GM15510 (cell line): ENCODE data around the gene WFDC11.

Experiments
- POLR2A ChIP-seq: IDR thresholded peaks from 3 replicates; pipeline ENCODE4 v1.6.1; 2011; ENCODE audit warnings: borderline replicate concordance; ENCODE audit not compliant: insufficient read length; ENCODE audit errors: extremely low read depth

The WFDC11 gene

DNA sequence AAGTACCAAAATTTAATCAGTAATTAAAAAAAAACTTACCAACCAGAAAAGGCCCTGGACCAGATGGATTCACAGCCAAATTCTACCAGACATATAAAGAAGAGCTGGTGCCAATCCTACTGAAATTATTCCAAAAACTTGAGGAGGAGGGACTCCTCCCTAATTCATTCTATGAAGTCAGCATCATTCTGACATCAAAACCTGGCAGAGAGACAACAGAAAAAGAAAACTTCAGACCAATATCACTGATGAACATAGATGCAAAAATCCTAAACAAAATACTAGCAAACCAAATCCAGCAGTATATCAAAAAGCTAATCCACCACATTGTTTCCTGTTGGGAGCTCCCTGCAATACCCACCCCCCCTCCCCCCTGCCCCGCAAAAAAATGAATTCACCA is at the start of gene WFDC11:
WFDC11 (minus strand) TSS at position 101 of the 400 bp plus-strand sequence. CDS start 19,639 bp downstream, outside the sequence.
- no peak for TF ChIP-seq POLR2A

DNA sequence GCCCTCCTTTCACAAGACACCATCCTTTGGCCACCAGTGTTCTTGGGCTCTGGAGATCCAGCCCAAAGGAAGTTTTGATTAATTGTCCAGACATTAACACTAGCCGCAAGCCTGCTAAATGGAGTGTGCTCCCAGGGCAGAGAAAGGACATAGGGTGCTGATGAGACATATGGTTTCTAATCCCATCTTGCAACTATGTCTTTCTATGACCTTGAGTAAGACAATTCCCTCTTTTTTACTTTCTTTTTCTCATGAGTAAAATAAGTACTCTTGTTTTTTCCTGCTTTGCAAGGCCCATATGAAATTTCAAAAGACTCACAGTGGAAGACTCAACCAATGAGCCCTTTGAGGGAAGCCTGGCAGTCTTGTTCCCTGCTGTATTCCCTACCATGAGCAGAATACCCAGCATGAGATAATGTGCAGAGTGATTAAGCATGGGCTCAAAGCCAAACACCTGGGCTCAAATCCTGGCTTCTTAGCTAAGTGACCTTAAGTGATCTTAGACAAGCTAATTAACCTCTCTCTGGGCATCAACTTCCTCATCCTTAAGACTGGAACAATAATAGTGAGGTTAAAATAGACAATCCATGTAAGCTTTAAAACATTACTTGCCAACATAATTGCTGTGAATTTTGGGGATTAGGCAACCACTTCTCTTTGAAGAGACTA is 35.1 kb upstream of the WFDC11 start, which contains the start of gene WFDC10B:
WFDC10B (minus strand) TSS at position 51 of the 669 bp plus-strand sequence. CDS start 19,027 bp downstream, outside the sequence.
- TF ChIP-seq POLR2A = no peak

DNA sequence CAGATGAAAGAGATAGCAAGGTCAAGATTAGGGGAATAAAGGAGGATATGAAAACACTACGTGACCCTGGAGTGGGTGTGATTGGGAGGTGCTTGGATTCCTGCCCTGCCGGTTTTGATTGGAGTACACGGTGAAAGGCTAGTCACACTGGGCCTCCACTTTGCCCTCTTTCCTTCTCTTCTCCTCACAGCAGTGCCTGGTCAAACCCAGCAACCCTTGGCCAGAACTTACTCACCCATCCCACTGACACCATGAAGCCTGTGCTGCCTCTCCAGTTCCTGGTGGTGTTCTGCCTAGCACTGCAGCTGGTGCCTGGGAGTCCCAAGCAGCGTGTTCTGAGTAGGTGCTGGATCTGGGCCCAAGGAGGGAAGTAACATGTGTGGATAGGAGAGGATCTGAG is 31.8 kb upstream of the WFDC11 start, which contains the start of gene WFDC13:
WFDC13 (plus strand) TSS at position 166 of the 400 bp plus-strand sequence; CDS start at position 252, 86 bp downstream.
- TF ChIP-seq POLR2A = no peak

DNA sequence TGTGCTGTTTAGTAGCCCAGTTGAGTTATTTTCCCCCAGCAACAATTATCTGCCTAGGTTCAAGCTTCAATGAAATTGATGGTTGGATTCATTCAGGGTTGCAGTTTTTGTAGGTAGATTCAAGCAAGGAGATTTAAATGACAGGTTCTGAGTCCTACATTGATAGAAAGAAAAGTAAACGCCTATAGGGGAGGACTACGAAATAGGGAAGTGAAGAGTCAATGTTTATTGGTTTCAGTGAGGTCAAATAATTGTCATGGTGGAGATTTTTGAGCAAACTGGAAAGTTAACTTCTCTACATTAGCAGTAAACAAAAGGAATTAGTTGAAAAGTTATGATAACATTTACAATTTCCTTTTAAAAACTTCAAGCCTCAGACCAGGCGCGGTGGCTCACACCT is 31.1 kb upstream of the WFDC11 start:
- no peak for TF ChIP-seq POLR2A

DNA sequence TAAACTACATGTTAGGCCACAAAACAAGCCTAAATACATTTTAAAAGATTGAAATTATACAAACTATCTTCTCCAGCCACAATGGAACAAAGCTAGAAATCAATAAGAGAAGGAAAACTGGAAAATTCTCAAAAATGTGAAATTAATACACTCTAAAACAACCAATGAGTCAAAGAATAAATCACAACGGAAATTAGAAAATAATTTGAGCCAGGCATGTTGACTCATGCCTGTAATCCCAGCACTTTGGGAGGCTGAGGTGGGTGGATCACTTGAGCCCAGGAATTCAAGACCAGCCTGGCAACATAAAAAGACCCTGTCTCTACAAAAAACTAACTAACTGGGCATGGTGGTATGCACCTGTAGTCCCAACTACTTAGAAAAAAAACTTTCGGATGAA is 25.5 kb upstream of the WFDC11 start:
- TF ChIP-seq POLR2A = no peak

DNA sequence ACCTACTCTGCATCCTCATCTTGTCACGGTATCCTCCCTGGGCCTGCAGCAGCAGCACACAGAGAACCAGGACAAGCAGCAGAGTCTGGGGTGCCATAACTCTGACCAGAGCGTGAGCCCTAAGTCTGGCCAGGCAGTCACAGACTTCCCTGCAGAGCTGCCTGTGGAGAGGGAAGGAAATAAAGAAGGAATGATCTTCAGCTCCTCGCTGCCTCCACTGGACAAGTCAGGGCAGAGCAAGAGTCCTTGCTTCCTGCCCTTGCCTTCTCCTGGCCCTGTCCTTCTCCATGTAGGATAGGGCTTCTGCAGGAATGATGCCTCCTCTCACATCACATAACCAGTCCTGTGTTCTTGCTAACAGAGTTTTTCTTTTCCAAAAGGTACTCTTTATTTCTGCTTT is 15.9 kb upstream of the WFDC11 start:
- no peak for TF ChIP-seq POLR2A

DNA sequence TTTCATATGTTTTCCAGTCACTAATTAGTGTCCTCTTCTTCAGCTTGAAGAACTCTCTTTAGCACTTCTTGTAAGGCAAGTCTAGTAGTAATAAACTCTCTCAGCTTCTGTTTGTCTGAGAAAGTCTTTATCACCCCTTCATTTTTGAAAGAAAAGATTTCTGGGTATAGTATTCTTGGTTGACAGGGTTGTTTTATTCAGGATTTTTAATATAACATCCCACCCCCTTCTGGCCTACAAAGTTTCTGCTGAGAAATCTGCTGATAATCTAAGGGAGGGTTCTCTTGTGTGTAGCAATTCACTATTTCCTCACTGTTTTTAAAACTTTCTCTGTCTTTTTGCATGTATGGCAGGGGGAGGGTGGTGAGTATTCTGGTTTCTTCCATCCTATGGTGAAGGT is 9.6 kb upstream of the WFDC11 start:
- no peak for TF ChIP-seq POLR2A

DNA sequence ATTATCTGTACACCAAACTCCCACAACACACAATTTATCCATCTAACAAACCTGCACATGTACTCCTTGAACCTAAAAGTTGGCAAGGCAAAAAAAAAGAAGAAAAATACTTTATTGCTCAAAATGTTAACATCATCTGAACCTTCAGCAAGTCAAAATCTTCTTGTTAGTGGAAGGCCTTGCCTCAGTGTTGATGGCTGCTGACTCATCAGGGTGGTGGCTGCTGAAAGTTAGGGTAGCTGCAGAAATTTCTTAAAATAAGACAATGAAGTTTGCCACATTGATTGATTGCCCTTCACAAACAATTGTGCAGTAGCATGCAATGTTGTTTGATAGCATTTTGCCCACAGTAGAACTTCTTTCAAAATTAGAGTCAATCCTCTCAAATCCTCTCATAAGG is 2.7 kb upstream of the WFDC11 start:
- no peak for TF ChIP-seq POLR2A

DNA sequence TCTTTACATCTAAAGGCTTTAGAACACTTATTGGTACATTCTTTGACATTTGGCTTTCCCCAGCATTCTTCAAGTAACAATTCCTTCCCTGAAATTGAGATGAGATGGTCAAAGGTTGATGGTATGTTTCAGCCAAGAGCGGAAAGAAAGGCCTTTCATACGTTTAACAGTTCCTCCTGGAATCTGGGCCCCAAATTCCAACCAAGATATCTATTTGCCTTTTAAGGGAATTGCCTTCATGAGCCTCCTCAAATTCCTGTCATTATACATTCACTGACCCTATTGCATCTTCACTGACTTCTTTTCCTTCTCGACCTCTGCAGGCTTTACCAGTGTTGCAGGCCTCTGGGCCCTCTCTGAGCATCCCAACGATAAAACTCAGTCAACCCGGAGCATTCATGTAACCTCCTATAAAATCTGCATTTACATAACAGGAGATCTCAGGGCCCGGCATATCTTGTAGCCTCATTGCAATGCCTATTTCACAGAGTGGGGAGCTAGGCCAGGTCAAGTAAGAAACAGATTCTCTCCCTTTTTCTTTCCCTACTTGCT is 20.7 kb downstream of the WFDC11 start:
- no peak for TF ChIP-seq POLR2A

DNA sequence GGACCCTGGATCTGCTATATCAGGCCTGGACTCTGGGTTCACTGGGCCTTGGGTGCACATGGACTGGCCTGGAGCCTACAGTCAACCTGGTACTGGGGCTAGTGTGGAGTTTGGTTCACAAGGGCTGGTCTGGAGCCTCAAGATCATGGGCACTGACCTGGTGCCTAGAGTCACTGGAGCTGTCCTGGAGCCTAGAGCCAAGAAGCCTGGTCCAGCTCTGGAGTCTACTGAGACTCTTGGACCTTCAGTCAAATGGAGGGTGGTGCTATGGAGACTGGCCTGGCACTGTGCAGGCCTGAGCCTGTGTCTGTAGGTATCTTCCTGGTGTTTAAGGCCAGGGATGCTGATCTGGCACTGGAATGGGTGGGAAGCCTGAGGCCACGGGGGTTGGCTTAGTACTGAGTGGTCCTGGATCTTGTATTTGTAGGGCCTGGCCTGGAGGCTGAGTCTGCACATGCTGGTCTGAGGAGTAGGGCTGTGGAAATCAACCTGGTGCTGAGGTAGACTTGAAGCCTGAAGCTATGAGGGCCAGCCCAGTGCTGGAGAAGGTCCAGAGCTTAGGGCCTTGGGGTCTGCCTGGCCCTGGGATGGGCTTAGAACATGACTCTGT is 22.5 kb downstream of the WFDC11 start:
- no peak for TF ChIP-seq POLR2A

DNA sequence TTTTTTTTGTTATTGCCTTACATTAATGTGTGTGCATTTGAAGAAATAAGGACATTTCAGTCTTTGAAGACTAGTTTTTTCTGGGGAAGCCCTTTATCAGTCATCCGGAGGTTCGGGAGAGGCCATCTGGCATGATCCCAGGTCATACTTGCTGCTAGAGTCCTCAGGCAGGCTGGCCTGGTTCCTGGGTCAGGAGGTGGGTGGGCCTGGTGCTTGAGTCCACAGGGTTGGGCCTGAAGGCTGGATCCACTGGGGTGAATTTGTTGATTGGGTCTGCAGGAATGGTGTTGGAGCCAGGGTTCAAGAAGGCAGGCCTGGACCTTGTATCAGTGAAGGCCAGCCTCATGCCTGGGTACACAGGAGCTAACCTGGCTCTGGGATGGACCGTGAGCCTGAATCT is 23.2 kb downstream of the WFDC11 start:
- TF ChIP-seq POLR2A = no peak

DNA sequence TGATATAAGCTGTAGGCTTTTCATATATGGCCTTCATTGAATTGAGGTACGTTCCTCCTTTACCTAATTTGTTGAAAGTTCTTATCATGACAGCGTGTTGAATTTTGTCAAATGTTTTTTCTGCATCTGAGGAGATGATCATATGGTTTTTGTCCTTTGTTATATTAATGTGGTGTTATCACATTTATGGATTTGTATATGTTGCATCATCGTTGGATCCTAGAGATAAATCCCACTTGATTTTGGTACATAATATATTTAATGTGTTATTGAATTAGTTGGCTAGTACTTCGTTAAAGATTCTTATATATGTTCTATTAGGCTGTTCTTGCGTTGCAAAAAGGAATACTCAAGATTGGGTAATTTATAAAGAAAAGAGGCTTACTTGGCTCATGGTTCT is 30.4 kb downstream of the WFDC11 start:
- TF ChIP-seq POLR2A = no peak

DNA sequence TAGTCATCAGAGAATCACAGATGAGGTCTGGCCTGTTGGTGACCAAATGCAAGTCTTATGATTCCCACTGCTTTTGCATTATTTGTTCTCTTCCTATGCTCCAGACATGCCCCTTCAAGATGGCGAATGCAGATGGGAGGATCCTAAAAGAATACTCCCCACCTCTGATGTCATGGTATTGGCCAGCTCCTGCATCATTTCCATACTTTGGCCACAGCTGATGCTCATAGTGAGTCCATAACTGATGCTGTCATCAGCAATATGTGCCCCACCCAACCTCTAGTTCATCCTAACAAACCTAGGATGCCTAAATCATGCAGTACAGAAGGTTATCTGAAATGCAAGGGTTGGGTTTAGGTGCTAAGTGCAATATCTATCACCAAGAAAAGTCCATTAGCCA is 33.5 kb downstream of the WFDC11 start:
- no peak for TF ChIP-seq POLR2A

DNA sequence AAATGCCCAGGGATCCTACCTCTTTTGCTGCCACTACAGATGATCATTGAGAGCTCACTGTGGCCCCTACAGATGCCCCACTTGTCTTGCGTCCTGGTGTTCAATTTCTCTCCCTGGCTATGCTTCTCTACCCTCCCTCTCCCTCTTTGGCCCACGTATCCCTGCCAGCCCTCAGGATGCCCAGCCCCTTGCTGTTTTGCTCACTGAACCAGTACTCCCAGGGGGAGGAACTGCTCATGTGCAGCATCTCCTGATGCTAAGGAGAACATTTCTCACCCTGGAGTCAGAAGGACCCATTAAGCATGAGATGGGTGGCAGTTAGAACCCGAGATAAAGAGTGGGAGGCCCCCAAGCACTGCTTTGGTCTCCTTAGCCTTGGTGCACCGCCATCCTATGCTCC is 38.9 kb downstream of the WFDC11 start, which contains the start of gene WFDC9:
WFDC9 (minus strand) TSS at position 101 of the 400 bp plus-strand sequence. CDS start 21,103 bp downstream, outside the sequence.
- TF ChIP-seq POLR2A = no peak

DNA sequence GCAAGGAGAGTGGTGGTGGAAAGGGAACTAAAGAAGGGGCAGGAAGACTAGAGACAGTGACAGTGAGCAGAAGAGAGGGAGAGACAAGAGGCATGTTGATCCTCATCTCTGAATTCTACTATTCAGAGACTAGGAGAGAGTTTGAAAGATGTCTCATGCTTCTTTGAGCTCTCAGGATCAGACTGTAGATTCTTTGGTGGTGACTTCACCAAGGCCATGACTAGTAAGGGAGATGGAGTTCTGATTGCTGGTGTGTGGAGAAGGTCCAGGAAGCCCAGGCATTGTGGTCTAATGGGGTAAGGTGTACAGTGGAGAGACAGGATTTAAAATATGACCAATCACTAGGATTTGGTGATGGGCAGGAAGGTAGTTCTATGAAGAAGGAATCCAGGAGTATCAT is 39.7 kb downstream of the WFDC11 start:
- no peak for TF ChIP-seq POLR2A

DNA sequence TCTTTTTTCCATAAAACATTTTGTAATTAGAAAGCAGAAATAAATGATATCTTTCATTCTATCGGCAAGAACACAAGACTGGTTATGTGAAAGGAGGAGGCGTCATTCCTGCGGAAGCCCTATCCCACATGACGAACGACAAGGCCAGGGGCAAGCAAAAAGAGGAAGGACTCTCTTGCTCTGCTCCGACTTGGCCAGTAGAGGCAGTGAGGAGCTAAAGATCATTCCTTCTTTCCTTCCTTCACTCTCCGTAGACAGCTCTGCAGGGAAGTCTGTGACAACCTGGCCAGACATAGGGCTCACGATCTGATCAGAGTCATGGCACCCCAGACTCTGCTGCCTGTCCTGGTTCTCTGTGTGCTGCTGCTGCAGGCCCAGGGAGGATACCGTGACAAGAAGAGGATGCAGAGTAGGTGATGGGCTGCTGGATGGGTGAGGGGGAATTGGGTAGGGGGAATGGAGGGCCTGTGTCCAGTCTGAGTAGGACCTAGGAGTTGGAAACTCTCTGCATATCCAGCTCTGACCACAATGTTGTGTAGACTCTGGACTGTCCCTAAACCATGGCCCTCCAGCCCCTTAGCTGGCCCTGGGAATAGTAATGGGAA is 40.4 kb downstream of the WFDC11 start, which contains the start of gene WFDC10A:
WFDC10A (plus strand) TSS at position 244 of the 605 bp plus-strand sequence; CDS start at position 319, 75 bp downstream.
- no peak for TF ChIP-seq POLR2A

DNA sequence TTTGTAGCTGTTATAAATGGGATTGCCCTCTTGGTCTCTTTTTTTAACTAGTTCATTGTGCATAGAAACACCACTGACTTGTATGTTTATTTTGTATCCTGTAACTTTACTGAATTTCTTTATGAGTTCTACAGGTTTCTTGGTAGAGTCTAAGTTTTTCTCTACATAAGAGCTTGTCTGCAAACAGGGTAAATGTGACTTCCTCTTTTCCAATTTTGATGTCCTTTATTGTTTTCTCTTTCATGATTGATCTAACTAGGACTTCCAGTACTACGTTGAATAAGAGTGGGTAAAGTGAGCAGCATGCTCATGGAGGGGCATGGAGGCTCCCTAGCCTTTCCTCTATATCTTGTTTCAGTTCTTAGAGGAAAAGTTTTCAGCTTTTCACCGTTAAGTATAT is 43.5 kb downstream of the WFDC11 start:
- no peak for TF ChIP-seq POLR2A
